Measurements from ENCODE around the gene BTN2A1. TPM values are rescaled to one million over a fixed set of nuclear protein-coding genes. Genes with fewer than 3 reads are reported as not detected.
"Not testable (repeated sequence)": the region's sequence is repeated elsewhere in the genome, so short reads cannot be mapped to it uniquely, and the experiment has no call there.

BTN2A1 gene
- polyA plus RNA-seq (2013, experiment 1 of 2): 21.7 TPM
- 16.3 TPM for polyA plus RNA-seq (2013, experiment 2 of 2)

- Histone ChIP-seq H3K9me3 (ENCODE audit: control insufficient read depth, low read length) (no peaks in the 10 kb centered on the region), H3K36me3 (ENCODE audit: control insufficient read depth, insufficient read depth, low read length) (peaks cover 36% of the 10 kb centered on the region), H3K4me1 (ENCODE audit: control insufficient read depth, insufficient read depth, low read length, poor library complexity, severe bottlenecking) (peaks cover 10% of the 10 kb centered on the region), H3K27ac (ENCODE audit: low read depth, low read length, severe bottlenecking) (peak within 1 kb of the TSS; percentile 75), H3K4me3 (ENCODE audit: extremely low read depth, insufficient read depth, low read length, poor library complexity, severe bottlenecking) (peak within 1 kb of the TSS; percentile 95)
- WGBS, 2 experiments (ENCODE audit: insufficient coverage in 2 of 2): 1% methylated on average over 19 of the region's 31 CpGs
Measured at GRCh38 chr6:26457806-26458688, at the start of gene BTN2A1. Gene BTN2A1 (plus strand): TSS chr6:26457955. CDS start chr6:26458637, 682 bp downstream.

DNA sequence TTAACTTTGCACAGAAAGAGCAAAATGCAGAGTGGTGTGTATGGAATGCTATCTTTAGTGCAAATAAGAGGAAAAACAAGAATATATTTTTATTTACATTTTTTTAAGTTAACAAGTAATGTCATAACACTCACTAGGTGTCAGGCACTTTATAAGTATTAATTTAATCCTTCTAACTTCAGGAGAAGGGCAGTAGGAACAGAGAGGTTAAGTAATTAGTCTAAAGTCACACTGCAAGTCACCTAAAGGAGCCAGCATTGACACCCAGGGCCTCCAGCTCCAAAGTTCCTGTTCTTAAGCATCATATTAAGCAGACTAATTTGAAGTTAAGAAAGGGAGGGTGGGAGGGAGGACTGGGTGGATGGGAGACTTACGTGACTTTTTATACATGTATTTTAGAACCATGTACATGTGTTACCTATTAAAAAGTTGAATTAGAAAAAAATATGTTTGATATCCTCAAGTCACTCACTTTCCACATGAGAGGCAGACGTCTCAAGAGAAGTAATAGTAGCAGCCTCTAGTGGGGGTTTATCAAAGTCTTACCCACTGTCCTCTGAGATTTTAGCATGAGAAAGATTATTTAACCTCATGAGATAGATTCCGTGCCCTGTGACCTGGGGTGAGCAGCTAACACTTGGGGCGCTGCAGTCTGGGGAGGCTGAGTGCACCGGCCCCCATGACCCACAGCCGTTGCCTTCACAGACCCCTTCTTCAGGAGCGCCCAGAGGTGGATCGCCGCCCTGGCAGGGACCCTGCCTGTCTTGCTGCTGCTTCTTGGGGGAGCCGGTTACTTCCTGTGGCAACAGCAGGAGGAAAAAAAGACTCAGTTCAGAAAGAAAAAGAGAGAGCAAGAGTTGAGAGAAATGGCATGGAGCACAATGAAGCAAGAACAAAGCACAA lies 48.7 kb upstream of the BTN2A1 start:
- Histone ChIP-seq H3K4me3 (ENCODE audit: extremely low read depth, insufficient read depth, low read length, poor library complexity, severe bottlenecking) (no peak overlapping the region), H3K27ac (ENCODE audit: low read depth, low read length, severe bottlenecking) (no peak overlapping the region), H3K4me1 (ENCODE audit: control insufficient read depth, insufficient read depth, low read length, poor library complexity, severe bottlenecking) (no peaks in the 10 kb centered on the region), H3K36me3 (ENCODE audit: control insufficient read depth, insufficient read depth, low read length) (no peaks in the 10 kb centered on the region), H3K9me3 (ENCODE audit: control insufficient read depth, low read length) (no peaks in the 10 kb centered on the region)
- WGBS, 2 experiments (ENCODE audit: insufficient coverage in 2 of 2): 77 to 88% methylated on average over 5 of the region's 10 CpGs

GRCh38 chr6:26411751-26412150 lies 46.0 kb upstream of the BTN2A1 start:
- Histone ChIP-seq H3K36me3 (ENCODE audit: control insufficient read depth, insufficient read depth, low read length) (no peaks in the 10 kb centered on the region), H3K27ac (ENCODE audit: low read depth, low read length, severe bottlenecking) (no peak overlapping the region), H3K4me3 (ENCODE audit: extremely low read depth, insufficient read depth, low read length, poor library complexity, severe bottlenecking) (no peak overlapping the region), H3K4me1 (ENCODE audit: control insufficient read depth, insufficient read depth, low read length, poor library complexity, severe bottlenecking) (no peaks in the 10 kb centered on the region), H3K9me3 (ENCODE audit: control insufficient read depth, low read length) (no peaks in the 10 kb centered on the region)
- 96 to 100% methylated on average over 1 to 3 of the region's 3 CpGs for WGBS, 2 experiments (ENCODE audit: insufficient coverage in 2 of 2)

GRCh38 chr6:26412228-26412627 lies 45.5 kb upstream of the BTN2A1 start:
- no peak overlapping the region for H3K27ac ChIP-seq (ENCODE audit: low read depth, low read length, severe bottlenecking)
- H3K4me3 ChIP-seq (ENCODE audit: extremely low read depth, insufficient read depth, low read length, poor library complexity, severe bottlenecking): no peak overlapping the region
- H3K4me1 ChIP-seq (ENCODE audit: control insufficient read depth, insufficient read depth, low read length, poor library complexity, severe bottlenecking): no peaks in the 10 kb centered on the region
- no peaks in the 10 kb centered on the region for H3K9me3 ChIP-seq (ENCODE audit: control insufficient read depth, low read length)
- H3K36me3 ChIP-seq (ENCODE audit: control insufficient read depth, insufficient read depth, low read length): no peaks in the 10 kb centered on the region
- WGBS, 2 experiments (ENCODE audit: insufficient coverage in 2 of 2): 83 to 100% methylated on average over 1 of the region's 3 CpGs

DNA sequence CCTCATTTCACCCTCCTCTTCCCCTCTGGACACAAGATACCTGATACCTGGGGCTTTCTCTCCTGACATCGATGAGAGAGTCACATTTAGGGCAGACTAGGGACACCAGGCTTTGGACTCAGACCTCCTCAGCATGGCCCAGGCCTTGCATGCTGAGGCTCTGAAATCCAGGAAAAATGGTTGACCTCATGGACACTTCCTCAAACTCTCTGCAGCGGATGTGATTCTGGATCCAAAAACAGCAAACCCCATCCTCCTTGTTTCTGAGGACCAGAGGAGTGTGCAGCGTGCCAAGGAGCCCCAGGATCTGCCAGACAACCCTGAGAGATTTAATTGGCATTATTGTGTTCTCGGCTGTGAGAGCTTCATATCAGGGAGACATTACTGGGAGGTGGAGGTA lies 44.8 kb upstream of the BTN2A1 start:
- 91 to 98% methylated on average over 4 of the region's 4 CpGs for WGBS, 2 experiments (ENCODE audit: insufficient coverage in 2 of 2)
- H3K9me3 ChIP-seq (ENCODE audit: control insufficient read depth, low read length): peaks cover 4% of the 10 kb centered on the region

GRCh38 chr6:26414281-26414680 lies 43.5 kb upstream of the BTN2A1 start:
- WGBS, 2 experiments (ENCODE audit: insufficient coverage in 2 of 2): 88 to 95% methylated on average over 2 to 3 of the region's 3 CpGs
- peaks cover 12% of the 10 kb centered on the region for H3K9me3 ChIP-seq (ENCODE audit: control insufficient read depth, low read length)
- H3K27ac ChIP-seq (ENCODE audit: low read depth, low read length, severe bottlenecking): no peak overlapping the region
- H3K4me1 ChIP-seq (ENCODE audit: control insufficient read depth, insufficient read depth, low read length, poor library complexity, severe bottlenecking): no peaks in the 10 kb centered on the region
- no peak overlapping the region for H3K4me3 ChIP-seq (ENCODE audit: extremely low read depth, insufficient read depth, low read length, poor library complexity, severe bottlenecking)
- no peaks in the 10 kb centered on the region for H3K36me3 ChIP-seq (ENCODE audit: control insufficient read depth, insufficient read depth, low read length)

More for the DNA sequence above, 44.8 kb upstream of the BTN2A1 start:
- Histone ChIP-seq H3K36me3 (ENCODE audit: control insufficient read depth, insufficient read depth, low read length) (no peaks in the 10 kb centered on the region), H3K27ac (ENCODE audit: low read depth, low read length, severe bottlenecking) (no peak overlapping the region), H3K4me1 (ENCODE audit: control insufficient read depth, insufficient read depth, low read length, poor library complexity, severe bottlenecking) (no peaks in the 10 kb centered on the region), H3K4me3 (ENCODE audit: extremely low read depth, insufficient read depth, low read length, poor library complexity, severe bottlenecking) (no peak overlapping the region)

DNA sequence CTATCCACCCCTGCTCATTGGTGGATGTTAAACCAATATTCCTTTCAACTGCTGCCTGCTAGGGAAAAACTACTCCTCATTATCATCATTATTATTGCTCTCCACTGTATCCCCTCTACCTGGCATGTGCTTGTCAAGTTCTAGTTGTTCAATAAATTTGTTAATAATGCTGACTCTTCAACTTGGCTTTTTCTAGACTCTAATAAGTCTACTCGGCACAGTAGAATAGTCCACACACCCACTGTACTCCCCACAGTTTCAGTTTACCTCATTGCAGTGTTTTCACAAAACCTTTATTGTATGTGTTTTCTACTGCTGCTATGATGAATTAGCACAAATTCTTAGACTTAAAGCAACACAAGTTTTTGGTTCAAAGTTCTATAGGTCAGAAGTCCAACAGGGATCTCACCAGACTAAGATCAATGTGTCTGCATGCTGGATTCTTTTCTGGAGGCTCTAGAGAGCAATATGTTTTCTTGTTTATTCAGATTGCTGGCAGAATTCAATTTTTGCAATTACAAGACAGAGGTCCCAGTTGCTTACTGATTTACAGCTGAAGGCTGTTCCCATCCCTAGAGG lies 42.6 kb upstream of the BTN2A1 start:
- no peak overlapping the region for H3K27ac ChIP-seq (ENCODE audit: low read depth, low read length, severe bottlenecking)
- no CpG with 5 or more reads among the region's 1 CpG for WGBS, 2 experiments (ENCODE audit: insufficient coverage in 2 of 2)
- peaks cover 12% of the 10 kb centered on the region for H3K9me3 ChIP-seq (ENCODE audit: control insufficient read depth, low read length)
- H3K4me1 ChIP-seq (ENCODE audit: control insufficient read depth, insufficient read depth, low read length, poor library complexity, severe bottlenecking): no peaks in the 10 kb centered on the region
- no peaks in the 10 kb centered on the region for H3K36me3 ChIP-seq (ENCODE audit: control insufficient read depth, insufficient read depth, low read length)
- no peak overlapping the region for H3K4me3 ChIP-seq (ENCODE audit: extremely low read depth, insufficient read depth, low read length, poor library complexity, severe bottlenecking)

DNA sequence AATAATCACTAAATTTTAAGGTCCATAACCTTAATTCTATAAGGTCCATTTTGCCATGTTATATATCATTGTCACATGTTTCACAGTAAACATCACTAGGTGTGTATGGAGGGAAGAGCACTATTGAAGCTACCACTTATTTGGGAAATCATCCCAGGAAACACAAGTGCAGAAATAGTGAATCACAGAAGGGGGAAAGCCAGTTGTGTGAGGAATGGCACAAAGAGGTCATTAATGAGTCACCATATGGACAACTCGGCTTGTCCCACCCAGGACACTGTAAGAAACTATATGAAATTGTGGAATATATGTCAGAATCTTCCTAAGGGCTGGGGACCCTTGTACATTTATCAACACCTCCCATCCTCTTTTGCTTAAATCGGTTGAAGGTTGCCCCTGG lies 42.0 kb upstream of the BTN2A1 start:
- Histone ChIP-seq H3K27ac (ENCODE audit: low read depth, low read length, severe bottlenecking) (no peak overlapping the region), H3K4me1 (ENCODE audit: control insufficient read depth, insufficient read depth, low read length, poor library complexity, severe bottlenecking) (no peaks in the 10 kb centered on the region), H3K9me3 (ENCODE audit: control insufficient read depth, low read length) (peaks cover 12% of the 10 kb centered on the region), H3K36me3 (ENCODE audit: control insufficient read depth, insufficient read depth, low read length) (no peaks in the 10 kb centered on the region), H3K4me3 (ENCODE audit: extremely low read depth, insufficient read depth, low read length, poor library complexity, severe bottlenecking) (no peak overlapping the region)
- WGBS, 2 experiments (ENCODE audit: insufficient coverage in 2 of 2): no CpG with 5 or more reads among the region's 2 CpGs

GRCh38 chr6:26416288-26416687 lies 41.5 kb upstream of the BTN2A1 start:
- H3K4me3 ChIP-seq (ENCODE audit: extremely low read depth, insufficient read depth, low read length, poor library complexity, severe bottlenecking): no peak overlapping the region
- no peaks in the 10 kb centered on the region for H3K4me1 ChIP-seq (ENCODE audit: control insufficient read depth, insufficient read depth, low read length, poor library complexity, severe bottlenecking)
- 60% methylated on average over 1 of the region's 1 CpG; no CpG with 5 or more reads in 1 of the 2 experiments for WGBS, 2 experiments (ENCODE audit: insufficient coverage in 2 of 2)
- no peaks in the 10 kb centered on the region for H3K36me3 ChIP-seq (ENCODE audit: control insufficient read depth, insufficient read depth, low read length)
- peaks cover 12% of the 10 kb centered on the region for H3K9me3 ChIP-seq (ENCODE audit: control insufficient read depth, low read length)
- H3K27ac ChIP-seq (ENCODE audit: low read depth, low read length, severe bottlenecking): no peak overlapping the region

GRCh38 chr6:26418077-26418476 lies 39.7 kb upstream of the BTN2A1 start:
- WGBS, 2 experiments (ENCODE audit: insufficient coverage in 2 of 2): 76 to 92% methylated on average over 2 of the region's 2 CpGs

More at GRCh38 chr6:26418077-26418476, 39.7 kb upstream of the BTN2A1 start:
- H3K4me1 ChIP-seq (ENCODE audit: control insufficient read depth, insufficient read depth, low read length, poor library complexity, severe bottlenecking); H3K4me3 ChIP-seq (ENCODE audit: extremely low read depth, insufficient read depth, low read length, poor library complexity, severe bottlenecking); H3K27ac ChIP-seq (ENCODE audit: low read depth, low read length, severe bottlenecking); H3K36me3 ChIP-seq (ENCODE audit: control insufficient read depth, insufficient read depth, low read length): not testable (repeated sequence)
- peaks cover 12% of the 10 kb centered on the region for H3K9me3 ChIP-seq (ENCODE audit: control insufficient read depth, low read length)

Measured in mesodermal cell (in vitro differentiated cells).